Activated naive CD4-positive, alpha-beta T cell treated with anti-CD3 and anti-CD28 coated beads for 36 hours (primary cell): ENCODE data around the gene EXOC3L4. TPM values are rescaled to one million over a fixed set of nuclear protein-coding genes. Genes with fewer than 3 reads are reported as not detected.

Experiments used
- CTCF ChIA-PET: fragments of 350-600 bp; sonication (Branson Sonifier 250); formaldehyde crosslinking; loops from one replicate; lab custom pipeline; 2021; ENCODE audit warnings: antibody characterized with exemption; lab: Charles Lee
- DNase-seq: peaks from one replicate; pipeline ENCODE4 v3.0.0-alpha.2; 2020
- H3K27ac Mint-ChIP-seq: one replicate; pipeline ENCODE4 v1.8.0; 2021; ENCODE audit warnings: mild to moderate bottlenecking, mixed read lengths
- H3K27me3 Mint-ChIP-seq: one replicate; pipeline ENCODE4 v1.8.0; 2021; ENCODE audit warnings: low read depth, mixed read lengths
- H3K36me3 Mint-ChIP-seq: one replicate; pipeline ENCODE4 v1.8.0; 2021; ENCODE audit warnings: low read depth, mixed read lengths
- H3K4me1 Mint-ChIP-seq: one replicate; pipeline ENCODE4 v1.8.0; 2021; ENCODE audit warnings: low read depth, mixed read lengths
- H3K4me3 Mint-ChIP-seq: one replicate; pipeline ENCODE4 v1.8.0; 2021; ENCODE audit warnings: mild to moderate bottlenecking, moderate library complexity, mixed read lengths
- H3K9me3 Mint-ChIP-seq: one replicate; pipeline ENCODE4 v1.8.0; 2021; ENCODE audit warnings: mixed read lengths
- intact Hi-C: fragments of 100-400 bp; cut with micrococcal nuclease; formaldehyde crosslinking; loops from one replicate; pipeline ENCODE4 v1.15.1; 2023
- total RNA-seq, 2 experiments: library from RNA; stranded (reverse); gene quantifications; one replicate each; pipeline ENCODE4 v1.2.3, GENCODE V29; 2021

EXOC3L4 gene
- total RNA-seq, 2 experiments from 2014 or later: not detected

GRCh38 chr14:103104654-103105452 is 10.3 kb downstream of the EXOC3L4 start:
- intact Hi-C loops: loop anchor here (1.0 kb wide), 4 partner anchors 30 to 187 kb away; no protein-coding TSS in a partner anchor
- H3K36me3 Mint-ChIP-seq: no peaks in the 10 kb centered on the region
- peaks cover 11% of the 10 kb centered on the region for H3K4me1 Mint-ChIP-seq
- peaks cover 34% of the 10 kb centered on the region for H3K27me3 Mint-ChIP-seq
- CTCF ChIA-PET: interaction anchor here (0.6 to 3.9 kb wide), 54 partner anchors 10 to 837 kb away, joined by 3 to 46 read pairs (median 4); partner anchors contain the start of genes CDC42BPB, EXOC3L4 and LBHD2
- no peak overlapping the region for H3K27ac Mint-ChIP-seq
- H3K4me3 Mint-ChIP-seq: no peak overlapping the region
- H3K9me3 Mint-ChIP-seq: no peaks in the 10 kb centered on the region
- DNase-seq: peak; percentile 71

- Mint-ChIP-seq H3K36me3 (no peaks in the 10 kb centered on the region), H3K27me3 (peaks cover 31% of the 10 kb centered on the region), H3K27ac (no peak overlapping the region), H3K4me3 (no peak overlapping the region), H3K9me3 (no peaks in the 10 kb centered on the region), H3K4me1 (peaks cover 11% of the 10 kb centered on the region)
- CTCF ChIA-PET: interaction anchor here (0.6 to 3.9 kb wide), 45 partner anchors 10 to 624 kb away, joined by 3 to 46 read pairs (median 5); partner anchors contain the start of genes CDC42BPB, EXOC3L4, LBHD2 and TNFAIP2
- peak; percentile 50 for DNase-seq
- intact Hi-C loops: loop anchor here (1.0 kb wide), 4 partner anchors 30 to 187 kb away; no protein-coding TSS in a partner anchor
These were observed 11.1 kb downstream of the EXOC3L4 start for GRCh38 chr14:103105580-103106150.

GRCh38 chr14:103107455-103107854 is 12.9 kb downstream of the EXOC3L4 start:
- Mint-ChIP-seq H3K9me3 (no peaks in the 10 kb centered on the region), H3K27ac (no peak overlapping the region), H3K4me1 (peaks cover 11% of the 10 kb centered on the region), H3K27me3 (peaks cover 22% of the 10 kb centered on the region), H3K36me3 (no peaks in the 10 kb centered on the region), H3K4me3 (no peak overlapping the region)
- CTCF ChIA-PET: interaction anchor here (1.1 to 3.9 kb wide), 4 partner anchors 8 to 184 kb away, joined by 3 to 46 read pairs (median 14); no protein-coding TSS in a partner anchor
- DNase-seq: no peak
- intact Hi-C loops: no loop called here

GRCh38 chr14:103107941-103108748 is 13.6 kb downstream of the EXOC3L4 start:
- H3K27me3 Mint-ChIP-seq: peaks cover 18% of the 10 kb centered on the region
- CTCF ChIA-PET: no interaction called here

GRCh38 chr14:103108749-103109207 is 14.3 kb downstream of the EXOC3L4 start:
- Mint-ChIP-seq H3K4me1 (peaks cover 8% of the 10 kb centered on the region), H3K36me3 (no peaks in the 10 kb centered on the region), H3K4me3 (no peak overlapping the region), H3K27ac (no peak overlapping the region), H3K9me3 (no peaks in the 10 kb centered on the region), H3K27me3 (peaks cover 12% of the 10 kb centered on the region)
- DNase-seq: peak; percentile 78
- intact Hi-C loops: no loop called here
- CTCF ChIA-PET: no interaction called here

More at GRCh38 chr14:103107941-103108748, 13.6 kb downstream of the EXOC3L4 start:
- Mint-ChIP-seq H3K27ac (no peak overlapping the region), H3K9me3 (no peaks in the 10 kb centered on the region), H3K4me1 (peaks cover 11% of the 10 kb centered on the region), H3K36me3 (no peaks in the 10 kb centered on the region), H3K4me3 (no peak overlapping the region)
- DNase-seq: no peak
- intact Hi-C loops: no loop called here

- Mint-ChIP-seq H3K4me1 (peaks cover 8% of the 10 kb centered on the region), H3K9me3 (no peaks in the 10 kb centered on the region), H3K4me3 (no peak overlapping the region), H3K27ac (no peak overlapping the region), H3K27me3 (peaks cover 10% of the 10 kb centered on the region), H3K36me3 (no peaks in the 10 kb centered on the region)
- no peak for DNase-seq
- CTCF ChIA-PET: no interaction called here
- intact Hi-C loops: no loop called here
These were observed 15.3 kb downstream of the EXOC3L4 start for GRCh38 chr14:103109535-103110441.

GRCh38 chr14:103110681-103111231 is 16.2 kb downstream of the EXOC3L4 start:
- Mint-ChIP-seq H3K9me3 (no peaks in the 10 kb centered on the region), H3K27ac (no peak overlapping the region), H3K4me1 (peaks cover 6% of the 10 kb centered on the region), H3K27me3 (peaks cover 3% of the 10 kb centered on the region), H3K36me3 (no peaks in the 10 kb centered on the region), H3K4me3 (no peak overlapping the region)
- intact Hi-C loops: no loop called here
- CTCF ChIA-PET: no interaction called here
- DNase-seq: no peak

GRCh38 chr14:103111232-103111868 is 16.8 kb downstream of the EXOC3L4 start:
- CTCF ChIA-PET: no interaction called here
- H3K4me1 Mint-ChIP-seq: peaks cover 6% of the 10 kb centered on the region
- DNase-seq: no peak
- peaks cover 3% of the 10 kb centered on the region for H3K27me3 Mint-ChIP-seq
- no peaks in the 10 kb centered on the region for H3K9me3 Mint-ChIP-seq
- H3K27ac Mint-ChIP-seq: no peak overlapping the region
- intact Hi-C loops: no loop called here
- no peaks in the 10 kb centered on the region for H3K36me3 Mint-ChIP-seq
- no peak overlapping the region for H3K4me3 Mint-ChIP-seq

- H3K27ac Mint-ChIP-seq: no peak overlapping the region
- peaks cover 3% of the 10 kb centered on the region for H3K27me3 Mint-ChIP-seq
These were observed 18.1 kb downstream of the EXOC3L4 start for GRCh38 chr14:103112400-103113243.

GRCh38 chr14:103113303-103113702 is 18.8 kb downstream of the EXOC3L4 start:
- Mint-ChIP-seq H3K4me1 (peaks cover 6% of the 10 kb centered on the region), H3K27me3 (no peaks in the 10 kb centered on the region), H3K36me3 (no peaks in the 10 kb centered on the region), H3K4me3 (no peak overlapping the region), H3K27ac (no peak overlapping the region), H3K9me3 (no peaks in the 10 kb centered on the region)
- intact Hi-C loops: no loop called here
- DNase-seq: no peak
- CTCF ChIA-PET: interaction anchor here (0.6 kb wide), 1 partner anchor 23 kb away, joined by 3 read pairs; no protein-coding TSS in a partner anchor

More at GRCh38 chr14:103112400-103113243, 18.1 kb downstream of the EXOC3L4 start:
- Mint-ChIP-seq H3K36me3 (no peaks in the 10 kb centered on the region), H3K9me3 (no peaks in the 10 kb centered on the region), H3K4me3 (no peak overlapping the region), H3K4me1 (peaks cover 6% of the 10 kb centered on the region)
- intact Hi-C loops: no loop called here
- DNase-seq: no peak
- CTCF ChIA-PET: no interaction called here
